Adrenal gland (tissue), 12 donors: Measurements from ENCODE around the gene SMTNL1. TPM values are rescaled to one million over a fixed set of nuclear protein-coding genes. Genes with fewer than 3 reads are reported as not detected.

ENCODE experiments used
- DNase-seq, 7 donors: peaks; one replicate each; pipeline ENCODE4 v3.0.0-alpha.2; 2019 to 2020
- H3K27ac ChIP-seq, 5 donors: fragments of 200-600 bp; sonication (generic) in 4 of 5; 1 replicate in 3 of 5; 2 replicates in 2 of 5; pipeline versions ENCODE4 v1.5.1 to v1.8.0; 2016 to 2020; ENCODE audit warnings: mild to moderate bottlenecking in 1 of 5
- H3K27me3 ChIP-seq: fragments of 200-600 bp; 2 replicates; pipeline ENCODE4 v1.8.0; 2021
- H3K36me3 ChIP-seq, 2 donors: fragments of 200-600 bp; replicated peaks in 1 of 2; 1 replicate in 1 of 2; 2 replicates in 1 of 2; pipeline versions ENCODE4 v1.5.1 to v1.8.0; 2018 to 2022
- H3K4me1 ChIP-seq, 2 donors: fragments of 200-600 bp; replicated peaks in 1 of 2; 1 replicate in 1 of 2; 2 replicates in 1 of 2; pipeline versions ENCODE4 v1.5.1 to v1.8.0; 2018 to 2021
- H3K4me3 ChIP-seq, 4 donors: fragments of 200-600 bp; sonication (generic) in 3 of 4; one replicate each; pipeline ENCODE4 v1.5.1; 2016 to 2018
- H3K9me3 ChIP-seq, 3 donors: fragments of 200-600 bp; sonication (generic) in 1 of 3; replicated peaks in 1 of 3; 1 replicate in 2 of 3; 2 replicates in 1 of 3; pipeline versions ENCODE4 v1.5.1 to v1.8.0; 2016 to 2021
- CTCF ChIP-seq, 6 experiments: fragments of 450-650 bp in 4 of 6; fragments of 200-600 bp in 2 of 6; sonication (generic) in 1 of 6; IDR thresholded peaks; 1 replicate in 5 of 6; 2 replicates in 1 of 6; pipeline versions ENCODE4 v1.5.1 to v1.8.0; 2016 to 2021; ENCODE audit warnings: antibody characterized with exemption in 6 of 6, mild to moderate bottlenecking in 2 of 6, moderate library complexity in 1 of 6
- POLR2A ChIP-seq, 2 donors: fragments of 450-650 bp; IDR thresholded peaks; one replicate each; pipeline ENCODE4 v1.6.1; 2017; ENCODE audit warnings: antibody characterized with exemption in 2 of 2, mild to moderate bottlenecking in 2 of 2, moderate library complexity in 1 of 2
- WGBS, 4 donors: extraction: QIAGEN DNeasy Blood & Tissue Kit in 2 of 4; methylation state at CpG; one replicate each; pipeline versions ENCODE4 v1.1.5 to v1.1.7; 2013 to 2017; 5-methylcytosine and 5-hydroxymethylcytosine counted together
- intact Hi-C, 2 donors: fragments of 100-400 bp; cut with DNase I; formaldehyde crosslinking; loops; one replicate each; pipeline versions ENCODE4 v1.14.1 to v1.15.0; 2022 to 2023
- polyA plus RNA-seq, 3 donors: library from polyadenylated mRNA; stranded (reverse); fragments of 200-250 nt in 2 of 3; fragments of 350-450 nt in 1 of 3; fragmentation: Illumina TruSeq in 1 of 3; extraction: RNeasy Lipid Tissue Mini Kit (QIAGEN cat#74804) in 1 of 3; gene quantifications; one replicate each; pipeline ENCODE4 v1.2.3, GENCODE V29; 2013 to 2014
- total RNA-seq, 9 donors: library from RNA; depleted of rRNA in 4 of 9; stranded (reverse); fragments of >200 nt in 4 of 9; fragments of 120-200 nt in 1 of 9; fragmentation: NEBNext Ultra II Directional in 1 of 9; extraction: Animal tissue kit (Norgen Biotek cat#: 25700) in 1 of 9; gene quantifications; one replicate each; pipeline versions ENCODE4 v1.1.0 to v1.2.4, GENCODE V29; 2013 to 2023
- donor health status: healthy with polysubstance abuse.
- donor health status: Bipolar disorder and iron deficiency.
- donor health status: DM: yes; HTN: yes; CAD: no.
- donor health status: DM: no; HTN: no; CAD: no.
- donor health status: DM: no; HTN: no; CAD: no.
- donor health status: DM: yes; HTN: yes; CAD: no.

Gene SMTNL1
- total and polyA plus RNA-seq, 12 donors: 0.30 TPM; not detected in 11

DNA sequence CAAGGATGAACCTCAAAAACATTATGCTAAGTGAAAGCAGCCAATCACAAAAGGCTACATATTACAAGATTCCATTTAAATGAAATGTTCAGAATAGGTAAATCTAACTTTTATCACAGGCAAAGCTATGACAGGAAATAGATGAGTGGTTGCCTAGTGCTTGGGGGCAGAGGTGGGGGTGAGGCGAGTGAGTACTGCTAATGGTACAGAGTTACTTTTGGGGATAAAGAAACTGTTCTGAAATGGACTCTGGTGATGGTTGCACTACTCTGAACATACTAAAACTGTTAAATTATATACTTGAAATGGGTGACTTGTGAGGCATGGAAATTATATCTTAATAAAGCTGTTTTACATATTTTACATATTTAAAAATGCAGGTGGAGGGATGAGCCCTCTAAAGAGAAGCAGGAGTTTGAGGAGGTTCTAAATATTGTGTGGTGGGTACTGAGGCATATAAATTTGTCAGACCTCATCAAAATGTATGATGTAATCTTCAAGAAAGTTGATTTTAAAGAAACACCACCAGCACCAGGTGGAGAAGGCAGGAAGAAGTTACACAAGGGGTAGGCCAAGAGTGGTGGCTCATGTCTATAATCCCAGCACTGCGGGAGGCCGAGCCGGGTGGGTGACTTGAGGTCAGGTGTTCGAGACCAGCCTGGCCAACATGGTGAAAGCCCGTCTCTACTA lies 25.5 kb upstream of the SMTNL1 start:
- Histone ChIP-seq H3K36me3 (no peaks in the 10 kb centered on the region), H3K4me1 (peaks cover 7 to 14% of the 10 kb centered on the region in 2 donors), H3K27ac (no peak overlapping the region), H3K27me3 (no peaks in the 10 kb centered on the region), H3K9me3 (no peaks in the 10 kb centered on the region), H3K4me3 (no peak overlapping the region)
- no peak for TF ChIP-seq POLR2A (IDR thresholded peaks at IDR 0.05)
- TF ChIP-seq CTCF (IDR thresholded peaks at IDR 0.05): no peak
- no peak for DNase-seq
- intact Hi-C loops: no loop called here
- 84 to 99% (median 96%) methylated on average over 6 of the region's 6 CpGs for WGBS, 4 donors

DNA sequence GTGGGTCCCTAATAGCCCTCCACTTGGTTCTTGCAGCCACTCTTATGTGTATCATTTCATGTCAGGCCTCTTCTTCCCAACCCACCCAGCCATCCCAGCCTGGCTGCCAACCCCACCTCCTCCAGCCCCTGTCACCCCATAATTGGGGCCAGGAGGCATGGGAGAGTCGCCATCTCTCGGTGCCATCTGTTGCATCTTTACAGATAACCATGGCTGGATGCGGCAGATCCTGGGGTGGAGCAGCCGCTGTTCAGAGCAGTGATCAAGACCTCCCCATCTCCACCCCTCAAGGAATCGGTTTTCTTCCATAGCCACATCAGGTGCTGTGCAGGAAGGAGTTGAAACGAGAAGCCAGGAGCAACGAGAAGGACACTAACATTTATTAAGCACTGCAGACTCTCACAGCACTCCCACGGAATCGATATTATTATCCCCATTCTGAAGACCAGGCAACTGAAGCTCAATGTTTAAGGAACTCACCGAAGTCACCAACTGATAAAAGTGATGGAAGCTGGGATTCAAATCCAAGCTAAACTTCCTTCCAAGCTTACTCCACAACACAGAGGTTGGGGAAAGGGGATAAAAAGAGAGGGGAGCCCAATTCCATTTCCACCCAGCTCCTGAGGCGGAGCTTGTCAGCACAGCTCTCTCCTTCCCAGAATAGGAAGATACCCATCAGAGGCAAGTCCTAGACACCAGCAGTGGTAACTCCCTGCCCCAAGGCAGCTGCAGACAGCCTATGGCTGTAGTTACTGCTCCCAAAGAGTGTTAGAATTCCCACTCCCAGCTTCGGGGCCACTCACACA lies 24.5 kb upstream of the SMTNL1 start:
- WGBS, 4 donors: 90 to 92% (median 91%) methylated on average over 12 of the region's 12 CpGs
- H3K36me3 ChIP-seq: no peaks in the 10 kb centered on the region
- intact Hi-C loops: no loop called here
- TF ChIP-seq CTCF (IDR thresholded peaks at IDR 0.05): no peak
- no peak for TF ChIP-seq POLR2A (IDR thresholded peaks at IDR 0.05)
- DNase-seq: no peak
- no peak overlapping the region for H3K4me3 ChIP-seq
- no peaks in the 10 kb centered on the region for H3K9me3 ChIP-seq
- H3K4me1 ChIP-seq: peaks cover 7 to 14% of the 10 kb centered on the region in 2 donors
- H3K27me3 ChIP-seq: no peaks in the 10 kb centered on the region
- no peak overlapping the region for H3K27ac ChIP-seq

DNA sequence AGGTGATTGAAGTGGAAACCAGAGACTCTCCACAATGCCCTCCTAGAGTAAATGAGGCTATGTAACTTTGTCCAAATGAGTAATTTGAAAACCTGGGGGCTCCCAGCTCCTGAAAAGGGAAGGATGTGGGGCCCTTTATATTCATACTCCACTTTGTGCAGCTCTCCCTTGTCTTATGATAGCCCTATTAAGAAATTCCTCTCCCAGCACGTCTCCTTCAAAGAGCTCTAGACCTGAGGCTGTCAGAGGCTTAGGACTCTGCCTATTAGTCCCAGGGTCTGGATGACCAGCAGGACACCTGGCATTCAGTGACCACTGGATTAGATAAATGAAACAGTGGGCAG lies 24.0 kb upstream of the SMTNL1 start:
- Histone ChIP-seq H3K36me3 (no peaks in the 10 kb centered on the region), H3K27me3 (no peaks in the 10 kb centered on the region), H3K4me1 (peaks cover 7 to 14% of the 10 kb centered on the region in 2 donors), H3K4me3 (no peak overlapping the region), H3K27ac (no peak overlapping the region), H3K9me3 (no peaks in the 10 kb centered on the region)
- no peak for DNase-seq
- TF ChIP-seq CTCF (IDR thresholded peaks at IDR 0.05): no peak
- TF ChIP-seq POLR2A (IDR thresholded peaks at IDR 0.05): no peak
- intact Hi-C loops: no loop called here
- 46 to 71% (median 58%) methylated on average over 1 of the region's 1 CpG for WGBS, 4 donors

GRCh38 chr11:57513911-57514537 lies 23.4 kb upstream of the SMTNL1 start:
- Histone ChIP-seq H3K4me1 (peaks cover 7 to 14% of the 10 kb centered on the region in 2 donors), H3K4me3 (peak overlapping the region; percentile 36 to 96 (median 80)), H3K9me3 (no peaks in the 10 kb centered on the region), H3K27ac (peak overlapping the region in 1 of 5 donors; percentile 54), H3K27me3 (no peaks in the 10 kb centered on the region), H3K36me3 (no peaks in the 10 kb centered on the region)
- peak; percentile 45 to 74 (median 60) for DNase-seq
- intact Hi-C loops: no loop called here
- WGBS, 4 donors: 14 to 59% (median 19%) methylated on average over 7 to 35 of the region's 35 CpGs
- no peak for TF ChIP-seq CTCF (IDR thresholded peaks at IDR 0.05)
- no peak for TF ChIP-seq POLR2A (IDR thresholded peaks at IDR 0.05)
